SK-N-SH treated with all-trans-retinoic acid at 6 μM for 48 hours (cell line): ENCODE data around the gene GPHA2.

Experiments used
- CSRNP3 ChIP-seq: fragments of 250-450 bp; sonication (Bioruptor Pico); IDR thresholded peaks from 2 replicates; pipeline ENCODE4 v1.5.1; 2021; ENCODE audit warnings: mild to moderate bottlenecking, moderate library complexity
- PATZ1 ChIP-seq: fragments of 250-450 bp; sonication (Bioruptor Pico); IDR thresholded peaks from 2 replicates; pipeline ENCODE4 v1.8.0; 2020; ENCODE audit warnings: mild to moderate bottlenecking, moderate library complexity, borderline replicate concordance
- PPARA ChIP-seq: fragments of 250-450 bp; sonication (Bioruptor Pico); IDR thresholded peaks from 2 replicates; pipeline ENCODE4 v1.5.0; 2020; ENCODE audit warnings: mild to moderate bottlenecking, borderline replicate concordance
- SNAI2 ChIP-seq: fragments of 250-450 bp; sonication (Bioruptor Pico); IDR thresholded peaks from 2 replicates; pipeline ENCODE4 v1.5.0; 2020; ENCODE audit warnings: mild to moderate bottlenecking, moderate library complexity
- TSHZ2 ChIP-seq: fragments of 250-450 bp; sonication (Bioruptor Pico); IDR thresholded peaks from 2 replicates; pipeline ENCODE4 v1.5.0; 2020; ENCODE audit warnings: mild to moderate bottlenecking, moderate library complexity

- no peak for TF ChIP-seq CSRNP3 (CRISPR knock-in tag)
- TF ChIP-seq PATZ1: no peak
- TF ChIP-seq TSHZ2 (CRISPR knock-in tag): no peak
- no peak for TF ChIP-seq SNAI2
- TF ChIP-seq PPARA (CRISPR knock-in tag): no peak
Observed at GRCh38 chr11:64890522-64890939, 45.2 kb downstream of the GPHA2 start.
